GM12864 (cell line): ENCODE measurements around the gene FZD7.

Experiments used
- DNase-seq: peaks from one replicate; pipeline ENCODE4 v3.0.0-alpha.2; 2011; ENCODE audit warnings: low read depth
- H3K4me3 ChIP-seq: 2 replicates; pipeline ENCODE4 v1.5.1; 2011; ENCODE audit warnings: mild to moderate bottlenecking, low read depth, low read length, control low read depth
- CTCF ChIP-seq: IDR thresholded peaks from 2 replicates; pipeline ENCODE4 v1.5.1; 2011; ENCODE audit warnings: low read depth, mild to moderate bottlenecking, moderate library complexity, low read length, control low read depth, inconsistent platforms; ENCODE audit errors: missing control alignments

FZD7 gene

GRCh38 chr2:202042444-202042843 is 8.8 kb downstream of the FZD7 start:
- H3K4me3 ChIP-seq = no peak overlapping the region
- no peak for TF ChIP-seq CTCF
- DNase-seq = no peak

GRCh38 chr2:202043475-202043874 is 9.8 kb downstream of the FZD7 start:
- TF ChIP-seq CTCF = no peak
- no peak for DNase-seq
- H3K4me3 ChIP-seq = no peak overlapping the region

GRCh38 chr2:202044777-202045176 is 11.1 kb downstream of the FZD7 start:
- TF ChIP-seq CTCF = no peak

GRCh38 chr2:202046572-202046971 is 12.9 kb downstream of the FZD7 start:
- H3K4me3 ChIP-seq = no peak overlapping the region
- no peak for TF ChIP-seq CTCF
- no peak for DNase-seq

More at GRCh38 chr2:202044777-202045176, 11.1 kb downstream of the FZD7 start:
- H3K4me3 ChIP-seq = no peak overlapping the region
- no peak for DNase-seq

GRCh38 chr2:202049092-202049728 is 15.6 kb downstream of the FZD7 start:
- no peak for TF ChIP-seq CTCF
- H3K4me3 ChIP-seq = no peak overlapping the region
- no peak for DNase-seq

- TF ChIP-seq CTCF = no peak
- no peak for DNase-seq
- H3K4me3 ChIP-seq = no peak overlapping the region
Observed at GRCh38 chr2:202049840-202050239, 16.2 kb downstream of the FZD7 start.

- no peak for TF ChIP-seq CTCF
- DNase-seq = no peak
- no peak overlapping the region for H3K4me3 ChIP-seq
Observed at GRCh38 chr2:202050652-202051051, 17.0 kb downstream of the FZD7 start.
